ENCODE results near the gene RANBP17.

- TF ChIP-seq CTCF (IDR thresholded peaks at IDR 0.05) (no peak), POLR2A (IDR thresholded peaks at IDR 0.05) (no peak), POLR2AphosphoS5 (IDR thresholded peaks at IDR 0.05) (no peak), EP300 (IDR thresholded peaks at IDR 0.05; ENCODE audit: low read depth) (no peak)
Observed at GRCh38 chr5:170939178-170939577, 77.4 kb downstream of the RANBP17 start.
